Activated CD4-positive, alpha-beta memory T cell treated with anti-CD3 and anti-CD28 coated beads, Interleukin-2, amount 10 ng/mL, durations not matched to agents 7 days and 5 days (primary cell): ENCODE measurements around the gene RALGAPA2. TPM values are rescaled to one million over a fixed set of nuclear protein-coding genes. Genes with fewer than 3 reads are reported as not detected.

Experiments used
- CTCF ChIA-PET: fragments of 350-600 bp; sonication (Branson Sonifier 250); formaldehyde crosslinking; loops from one replicate; lab custom pipeline; 2021; ENCODE audit warnings: antibody characterized with exemption, inconsistent platforms; lab: Charles Lee
- POLR2A ChIA-PET: fragments of 350-600 bp; sonication (Branson Sonifier 250); formaldehyde crosslinking; loops from one replicate; lab custom pipeline; 2021; ENCODE audit warnings: antibody characterized with exemption; lab: Charles Lee
- DNase-seq: peaks from one replicate; pipeline ENCODE4 v3.0.0-alpha.2; 2020
- H3K27ac Mint-ChIP-seq: one replicate; pipeline ENCODE4 v1.8.0; 2021; ENCODE audit warnings: mild to moderate bottlenecking, mixed read lengths
- H3K27me3 Mint-ChIP-seq: one replicate; pipeline ENCODE4 v1.8.0; 2021; ENCODE audit warnings: mixed read lengths
- H3K36me3 Mint-ChIP-seq: one replicate; pipeline ENCODE4 v1.8.0; 2021; ENCODE audit warnings: low read depth, mixed read lengths
- H3K4me1 Mint-ChIP-seq: one replicate; pipeline ENCODE4 v1.8.0; 2021; ENCODE audit warnings: mixed read lengths
- H3K4me3 Mint-ChIP-seq: one replicate; pipeline ENCODE4 v1.8.0; 2021; ENCODE audit warnings: mild to moderate bottlenecking, mixed read lengths
- H3K9me3 Mint-ChIP-seq: one replicate; pipeline ENCODE4 v1.8.0; 2021; ENCODE audit warnings: mixed read lengths
- total RNA-seq, 2 experiments: library from RNA; stranded (reverse); gene quantifications; one replicate each; pipeline ENCODE4 v1.2.3, GENCODE V29; 2021

RALGAPA2 gene
- total RNA-seq, 2 experiments from 2014 or later, result 16.5 to 20.6 TPM

GRCh38 chr20:20442466-20442865, 270.0 kb downstream of the RALGAPA2 start:
- POLR2A ChIA-PET, result no interaction called here
- H3K4me3 Mint-ChIP-seq, result no peak overlapping the region
- H3K27me3 Mint-ChIP-seq, result no peaks in the 10 kb centered on the region
- no peak for DNase-seq
- H3K27ac Mint-ChIP-seq, result no peak overlapping the region
- no peaks in the 10 kb centered on the region for H3K36me3 Mint-ChIP-seq
- H3K9me3 Mint-ChIP-seq, result no peaks in the 10 kb centered on the region
- CTCF ChIA-PET, result no interaction called here
- no peaks in the 10 kb centered on the region for H3K4me1 Mint-ChIP-seq

DNA sequence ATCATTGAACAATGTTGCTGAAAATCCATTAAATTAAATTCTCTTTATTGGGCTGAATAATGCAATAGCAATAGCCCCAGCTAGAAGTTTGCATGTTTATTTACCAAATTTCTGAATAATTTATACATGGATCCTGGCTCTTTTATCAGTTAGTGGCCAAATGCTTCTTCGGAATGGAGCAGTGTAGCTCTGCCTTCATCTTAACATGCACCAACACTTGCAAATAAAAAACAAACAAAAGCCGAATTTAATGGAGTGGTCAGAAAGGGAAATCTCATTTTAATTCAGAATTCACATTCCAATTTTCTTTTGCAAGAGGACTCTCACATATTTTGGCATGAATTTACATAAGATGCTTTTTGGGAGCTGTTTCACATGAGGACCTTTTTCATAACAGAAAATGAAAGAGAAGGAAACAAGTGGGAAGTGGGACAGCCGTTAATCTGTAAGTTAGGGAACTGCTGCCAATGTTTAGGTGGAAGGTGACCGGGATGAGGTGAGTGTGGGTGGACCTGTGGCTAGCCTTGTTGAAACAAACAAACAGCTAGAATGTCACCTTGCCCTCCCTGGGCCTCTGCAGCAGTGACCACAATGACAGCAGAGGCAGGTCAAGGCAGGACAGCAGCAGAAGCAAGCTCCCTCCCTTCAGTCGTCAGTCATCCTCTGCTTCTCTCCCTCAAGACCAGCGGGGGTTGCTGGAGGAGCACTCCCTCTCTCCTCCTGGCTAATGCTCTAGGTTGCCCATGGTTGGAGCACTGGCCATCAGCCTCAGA, 271.4 kb downstream of the RALGAPA2 start:
- Mint-ChIP-seq H3K36me3 (no peaks in the 10 kb centered on the region), H3K27me3 (no peaks in the 10 kb centered on the region), H3K27ac (no peak overlapping the region), H3K9me3 (no peaks in the 10 kb centered on the region), H3K4me3 (no peak overlapping the region), H3K4me1 (no peaks in the 10 kb centered on the region)
- POLR2A ChIA-PET, result no interaction called here
- DNase-seq, result no peak
- CTCF ChIA-PET, result no interaction called here

- Mint-ChIP-seq H3K27ac (no peak overlapping the region), H3K9me3 (no peaks in the 10 kb centered on the region), H3K4me1 (no peaks in the 10 kb centered on the region), H3K27me3 (no peaks in the 10 kb centered on the region), H3K4me3 (no peak overlapping the region), H3K36me3 (no peaks in the 10 kb centered on the region)
- ChIA-PET POLR2A (no interaction called here), CTCF (no interaction called here)
- no peak for DNase-seq
These were observed 272.0 kb downstream of the RALGAPA2 start for GRCh38 chr20:20440481-20440880.

DNA sequence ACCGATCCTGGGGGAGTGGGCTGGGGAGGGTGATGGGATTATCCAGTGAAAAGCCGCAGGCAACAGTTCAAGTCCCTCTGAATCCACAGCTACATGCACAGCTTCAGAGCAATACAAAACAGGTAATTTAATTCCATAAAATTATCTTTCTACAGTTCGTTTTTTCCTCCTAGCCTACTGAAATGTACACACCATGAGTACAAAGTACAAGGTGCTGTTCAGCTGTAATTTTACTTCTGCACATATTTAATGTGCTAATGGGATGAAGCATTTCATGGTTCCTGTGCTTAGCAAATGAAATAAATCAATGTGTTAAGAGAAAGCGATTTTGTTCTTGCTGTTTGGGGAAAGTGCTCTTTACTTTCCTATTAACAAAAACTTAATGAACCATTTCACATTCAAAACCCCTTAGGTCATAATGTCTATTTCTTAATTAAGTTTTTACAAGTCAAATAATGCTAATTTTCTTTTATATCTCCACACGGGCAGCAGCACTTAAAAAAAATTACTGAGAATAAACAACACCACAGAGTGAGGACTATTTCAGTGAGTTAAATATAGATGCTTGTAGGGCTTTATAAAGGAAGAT, 272.7 kb downstream of the RALGAPA2 start:
- H3K27ac Mint-ChIP-seq, result no peak overlapping the region
- ChIA-PET POLR2A (no interaction called here), CTCF (interaction anchor here (0.8 kb wide), 1 partner anchor 339 kb away, joined by 3 read pairs; no protein-coding TSS in a partner anchor)
- no peaks in the 10 kb centered on the region for H3K4me1 Mint-ChIP-seq
- H3K4me3 Mint-ChIP-seq, result no peak overlapping the region
- H3K36me3 Mint-ChIP-seq, result no peaks in the 10 kb centered on the region
- no peaks in the 10 kb centered on the region for H3K27me3 Mint-ChIP-seq
- DNase-seq, result no peak
- H3K9me3 Mint-ChIP-seq, result no peaks in the 10 kb centered on the region

GRCh38 chr20:20437314-20437713, 275.1 kb downstream of the RALGAPA2 start:
- DNase-seq, result no peak
- ChIA-PET POLR2A (no interaction called here), CTCF (no interaction called here)
- Mint-ChIP-seq H3K27ac (no peak overlapping the region), H3K9me3 (no peaks in the 10 kb centered on the region), H3K27me3 (no peaks in the 10 kb centered on the region), H3K36me3 (no peaks in the 10 kb centered on the region), H3K4me1 (no peaks in the 10 kb centered on the region), H3K4me3 (no peak overlapping the region)

- Mint-ChIP-seq H3K27ac (no peak overlapping the region), H3K4me1 (no peaks in the 10 kb centered on the region), H3K27me3 (no peaks in the 10 kb centered on the region), H3K4me3 (no peak overlapping the region), H3K36me3 (no peaks in the 10 kb centered on the region), H3K9me3 (no peaks in the 10 kb centered on the region)
- POLR2A ChIA-PET, result no interaction called here
- CTCF ChIA-PET, result no interaction called here
- DNase-seq, result no peak
These were observed 275.8 kb downstream of the RALGAPA2 start for GRCh38 chr20:20436689-20437088.

- Mint-ChIP-seq H3K4me3 (no peak overlapping the region), H3K36me3 (no peaks in the 10 kb centered on the region), H3K4me1 (no peaks in the 10 kb centered on the region), H3K9me3 (no peaks in the 10 kb centered on the region), H3K27ac (no peak overlapping the region), H3K27me3 (no peaks in the 10 kb centered on the region)
- ChIA-PET CTCF (no interaction called here), POLR2A (no interaction called here)
- DNase-seq, result no peak
These were observed 277.0 kb downstream of the RALGAPA2 start for GRCh38 chr20:20435453-20435852.

GRCh38 chr20:20432618-20433286, 279.7 kb downstream of the RALGAPA2 start:
- Mint-ChIP-seq H3K9me3 (no peaks in the 10 kb centered on the region), H3K4me3 (no peak overlapping the region), H3K27ac (no peak overlapping the region), H3K36me3 (no peaks in the 10 kb centered on the region), H3K4me1 (no peaks in the 10 kb centered on the region), H3K27me3 (no peaks in the 10 kb centered on the region)
- no peak for DNase-seq
- ChIA-PET POLR2A (no interaction called here), CTCF (no interaction called here)

DNA sequence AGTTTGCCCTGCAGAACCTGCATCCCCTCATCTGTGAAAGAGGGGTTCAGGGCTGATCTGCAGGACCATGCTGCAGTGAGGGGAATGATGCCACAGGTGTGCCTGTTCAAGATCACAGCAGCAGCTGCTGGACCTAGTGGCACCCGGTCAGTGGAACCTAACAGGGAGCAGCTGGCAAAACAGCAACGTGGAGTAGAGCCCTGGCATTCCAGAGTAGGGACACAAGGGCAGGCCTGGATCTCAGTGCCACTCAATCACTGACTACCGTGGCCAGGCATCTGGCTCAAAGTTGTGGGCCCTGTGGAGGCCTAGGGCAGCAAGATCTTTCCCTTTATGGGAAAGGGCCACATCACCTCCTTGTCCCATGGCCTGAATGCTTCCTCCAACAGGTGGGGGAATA, 282.4 kb downstream of the RALGAPA2 start:
- DNase-seq, result no peak
- ChIA-PET POLR2A (no interaction called here), CTCF (no interaction called here)
- Mint-ChIP-seq H3K4me3 (no peak overlapping the region), H3K36me3 (no peaks in the 10 kb centered on the region), H3K27ac (no peak overlapping the region), H3K27me3 (no peaks in the 10 kb centered on the region), H3K4me1 (peaks cover 6% of the 10 kb centered on the region), H3K9me3 (no peaks in the 10 kb centered on the region)

GRCh38 chr20:20428067-20428466, 284.4 kb downstream of the RALGAPA2 start:
- ChIA-PET POLR2A (no interaction called here), CTCF (no interaction called here)
- no peak for DNase-seq
- Mint-ChIP-seq H3K27ac (no peak overlapping the region), H3K27me3 (no peaks in the 10 kb centered on the region), H3K9me3 (no peaks in the 10 kb centered on the region), H3K36me3 (no peaks in the 10 kb centered on the region), H3K4me1 (peaks cover 6% of the 10 kb centered on the region), H3K4me3 (no peak overlapping the region)

DNA sequence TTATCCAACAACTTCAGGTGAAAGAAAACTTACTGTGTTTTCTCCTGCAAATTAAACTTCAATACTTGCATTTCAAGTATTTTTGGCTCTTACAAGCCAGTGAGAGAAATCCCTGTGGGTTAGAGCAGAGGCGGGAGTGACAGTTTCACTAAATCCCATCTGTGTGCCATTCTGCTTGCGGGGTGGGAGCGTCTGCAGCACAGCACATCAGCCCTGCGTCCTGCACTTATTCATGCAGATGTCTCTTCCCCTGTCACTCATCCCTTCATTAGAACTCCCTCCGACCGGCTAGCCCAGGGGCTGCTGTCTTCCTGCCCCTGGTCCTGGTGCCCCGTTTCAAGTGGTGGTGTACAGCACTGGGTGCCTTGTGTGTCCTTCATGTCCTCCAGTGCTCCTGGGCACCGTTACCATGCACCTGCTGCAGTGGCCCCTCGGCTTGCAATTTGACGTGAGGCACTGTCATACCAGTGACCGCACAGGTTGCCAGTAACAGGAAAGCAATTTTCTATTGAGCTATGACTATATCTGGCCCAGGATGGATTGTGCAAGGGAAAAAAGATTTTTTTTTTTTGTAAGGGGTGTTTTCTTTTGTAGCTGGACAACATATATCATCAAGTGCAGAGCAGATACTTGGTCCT, 285.1 kb downstream of the RALGAPA2 start:
- Mint-ChIP-seq H3K9me3 (no peaks in the 10 kb centered on the region), H3K27ac (no peak overlapping the region), H3K36me3 (no peaks in the 10 kb centered on the region), H3K4me3 (no peak overlapping the region), H3K27me3 (no peaks in the 10 kb centered on the region), H3K4me1 (peaks cover 6% of the 10 kb centered on the region)
- DNase-seq, result no peak
- POLR2A ChIA-PET, result no interaction called here
- CTCF ChIA-PET, result no interaction called here

GRCh38 chr20:20426655-20426907, 285.9 kb downstream of the RALGAPA2 start:
- no peak for DNase-seq
- POLR2A ChIA-PET, result no interaction called here
- Mint-ChIP-seq H3K4me3 (no peak overlapping the region), H3K27me3 (no peaks in the 10 kb centered on the region), H3K36me3 (no peaks in the 10 kb centered on the region), H3K27ac (no peak overlapping the region), H3K4me1 (peaks cover 6% of the 10 kb centered on the region), H3K9me3 (no peaks in the 10 kb centered on the region)
- CTCF ChIA-PET, result no interaction called here

DNA sequence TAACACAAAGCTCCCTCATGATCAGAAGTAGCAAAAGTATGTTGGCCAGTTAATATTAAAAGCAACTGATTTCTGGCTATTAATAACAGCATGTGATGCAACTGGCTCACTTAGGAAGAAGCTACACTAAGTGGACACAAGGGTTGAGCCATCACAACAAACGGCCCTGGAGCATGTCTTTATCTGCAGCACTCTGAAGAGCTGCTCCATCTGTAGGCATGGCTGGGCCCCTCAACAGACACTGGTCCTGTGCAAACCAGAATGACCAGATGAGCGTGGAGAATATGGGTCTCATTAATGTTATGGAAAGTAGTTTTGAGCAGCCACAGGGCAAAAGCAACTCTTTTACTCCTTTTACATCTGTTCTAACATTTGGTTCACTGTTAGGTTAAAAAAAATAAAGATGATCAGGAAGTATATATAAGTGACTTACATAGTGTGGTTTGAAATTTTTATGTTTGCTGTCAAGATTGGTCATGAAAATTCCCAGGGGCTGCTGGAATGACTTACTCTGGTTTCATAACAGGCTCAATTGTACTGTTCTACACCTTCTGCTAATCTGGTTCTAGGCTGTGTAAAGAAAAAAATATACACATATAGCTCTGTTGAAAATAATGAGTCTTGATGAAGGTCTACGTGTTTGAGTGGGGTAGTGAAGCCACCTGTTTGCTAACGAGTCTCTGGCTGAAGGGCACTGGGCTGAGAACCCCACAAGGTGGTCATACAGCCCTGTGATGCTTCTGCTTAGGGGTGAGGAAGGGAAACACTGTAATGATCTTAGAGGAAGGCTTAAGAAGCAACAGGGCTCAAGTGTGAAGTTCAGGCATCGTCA, 286.4 kb downstream of the RALGAPA2 start:
- DNase-seq, result no peak
- no peak overlapping the region for H3K4me3 Mint-ChIP-seq
- CTCF ChIA-PET, result no interaction called here
- H3K9me3 Mint-ChIP-seq, result no peaks in the 10 kb centered on the region
- POLR2A ChIA-PET, result no interaction called here
- no peaks in the 10 kb centered on the region for H3K27me3 Mint-ChIP-seq
- no peaks in the 10 kb centered on the region for H3K36me3 Mint-ChIP-seq
- H3K4me1 Mint-ChIP-seq, result peaks cover 6% of the 10 kb centered on the region
- H3K27ac Mint-ChIP-seq, result no peak overlapping the region
